Astrocyte (in vitro differentiated cells and primary cell): ENCODE measurements around the gene DCST2. TPM values are rescaled to one million over a fixed set of nuclear protein-coding genes. Genes with fewer than 3 reads are reported as not detected.
A peak's percentile ranks its signal among the peaks of the same experiment; 100 is the strongest.
"Not testable (repeated sequence)": the region's sequence is repeated elsewhere in the genome, so short reads cannot be mapped to it uniquely, and the experiment has no call there.

Experiments
- DNase-seq: peaks from one replicate; pipeline ENCODE4 v3.0.0-alpha.2; 2010; ENCODE audit warnings: low read depth
- FAIRE-seq: peaks from 2 replicates; lab custom pipeline; 2011; peaks lifted over from hg19 to GRCh38; lab: Jason Lieb, UNC
- H2AFZ ChIP-seq: 2 replicates; pipeline ENCODE4 v1.6.0; 2012; ENCODE audit warnings: low read depth, low read length, inconsistent platforms
- H3K27ac ChIP-seq: 2 replicates; pipeline ENCODE4 v1.5.1; 2011; ENCODE audit warnings: low read depth, low read length, inconsistent platforms
- H3K27me3 ChIP-seq: 2 replicates; pipeline ENCODE4 v1.6.0; 2011; ENCODE audit warnings: low read length, inconsistent platforms; ENCODE audit not compliant: insufficient read depth
- H3K36me3 ChIP-seq: 2 replicates; pipeline ENCODE4 v1.5.1; 2011; ENCODE audit warnings: low read length, inconsistent platforms; ENCODE audit not compliant: insufficient read depth
- H3K4me1 ChIP-seq: 2 replicates; pipeline ENCODE4 v1.5.1; 2011; ENCODE audit warnings: low read length, inconsistent platforms; ENCODE audit not compliant: insufficient read depth
- H3K4me2 ChIP-seq: 2 replicates; pipeline ENCODE4 v1.6.0; 2012; ENCODE audit warnings: low read length, inconsistent platforms
- H3K4me3 ChIP-seq: 2 replicates; pipeline ENCODE4 v1.5.1; 2011; ENCODE audit warnings: low read depth, mild to moderate bottlenecking, low read length, inconsistent platforms; ENCODE audit not compliant: insufficient read depth
- H3K79me2 ChIP-seq: 2 replicates; pipeline ENCODE4 v1.6.0; 2012; ENCODE audit warnings: mild to moderate bottlenecking, low read length, inconsistent platforms; ENCODE audit not compliant: insufficient read depth
- H3K9ac ChIP-seq: 2 replicates; pipeline ENCODE4 v1.6.0; 2012; ENCODE audit warnings: mild to moderate bottlenecking, low read length, inconsistent platforms
- H3K9me3 ChIP-seq: 2 replicates; pipeline ENCODE4 v1.5.1; 2012; ENCODE audit warnings: low read depth, mild to moderate bottlenecking, low read length, inconsistent platforms; ENCODE audit not compliant: insufficient read depth
- H4K20me1 ChIP-seq: 2 replicates; pipeline ENCODE4 v1.6.0; 2012; ENCODE audit warnings: low read length, inconsistent platforms; ENCODE audit not compliant: insufficient read depth
- H3K27ac Mint-ChIP-seq: one replicate; pipeline ENCODE4 v1.8.0; 2021; ENCODE audit warnings: mild to moderate bottlenecking, mixed read lengths; ENCODE audit not compliant: unreplicated experiment
- H3K27me3 Mint-ChIP-seq: one replicate; pipeline ENCODE4 v1.8.0; 2021; ENCODE audit warnings: low read depth, mixed read lengths; ENCODE audit not compliant: unreplicated experiment
- H3K36me3 Mint-ChIP-seq: one replicate; pipeline ENCODE4 v1.8.0; 2021; ENCODE audit warnings: low read depth, mixed read lengths; ENCODE audit not compliant: unreplicated experiment
- H3K4me1 Mint-ChIP-seq: one replicate; pipeline ENCODE4 v1.8.0; 2021; ENCODE audit warnings: low read depth, mixed read lengths; ENCODE audit not compliant: unreplicated experiment
- H3K4me3 Mint-ChIP-seq: one replicate; pipeline ENCODE4 v1.8.0; 2021; ENCODE audit warnings: mild to moderate bottlenecking, moderate library complexity, mixed read lengths; ENCODE audit not compliant: unreplicated experiment
- H3K9me3 Mint-ChIP-seq: one replicate; pipeline ENCODE4 v1.8.0; 2021; ENCODE audit warnings: mild to moderate bottlenecking, mixed read lengths; ENCODE audit not compliant: unreplicated experiment
- EZH2 ChIP-seq: IDR thresholded peaks from 2 replicates; pipeline ENCODE4 v1.6.1; 2012; ENCODE audit warnings: mild to moderate bottlenecking, low read length, inconsistent platforms; ENCODE audit not compliant: insufficient read depth
- total RNA-seq: library from RNA; stranded (reverse); gene quantifications from 2 replicates; pipeline ENCODE4 v1.2.1, GENCODE V29; 2021
- TF ChIP-seq, protein P1 (sequence below): IDR thresholded peaks from 2 replicates; pipeline ENCODE4 v1.5.1; 2011; ENCODE audit warnings: low read depth, mild to moderate bottlenecking, inconsistent platforms, low read length, moderate library complexity; ENCODE audit not compliant: insufficient read depth

DCST2 gene
- total RNA-seq, 1 donor from 2014 or later, result 0.34 TPM

DNA sequence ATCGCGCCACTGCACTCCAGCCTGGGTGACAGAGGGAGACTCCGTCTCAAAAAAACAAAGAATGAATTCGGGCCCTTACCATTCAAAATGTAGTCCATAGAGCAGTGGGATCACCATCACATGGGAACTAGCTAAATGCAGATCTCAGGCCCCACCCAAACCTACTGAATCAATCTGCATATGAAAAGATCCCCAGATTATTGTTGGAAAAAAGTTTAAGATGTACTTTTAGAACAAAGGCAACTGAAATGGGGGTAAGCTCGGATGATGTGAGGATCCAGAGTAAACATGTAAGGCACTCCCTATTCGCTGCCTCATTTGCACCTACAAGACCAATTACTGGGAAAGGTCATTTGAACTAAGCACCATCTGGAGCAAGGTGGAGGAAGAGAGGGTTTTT lies 51.2 kb downstream of the DCST2 start:
- H3K9me3 ChIP-seq, result no peaks in the 10 kb centered on the region
- H3K27me3 ChIP-seq, result no peaks in the 10 kb centered on the region
- H3K4me2 ChIP-seq, result peak overlapping the region; percentile 97
- Mint-ChIP-seq H3K27me3 (no peaks in the 10 kb centered on the region), H3K4me1 (peaks cover 5% of the 10 kb centered on the region), H3K9me3 (no peaks in the 10 kb centered on the region), H3K4me3 (no peak overlapping the region), H3K36me3 (peaks cover 2% of the 10 kb centered on the region), H3K27ac (no peak overlapping the region)
- no peak for FAIRE-seq
- peaks cover 10% of the 10 kb centered on the region for H3K36me3 ChIP-seq
- peak overlapping the region; percentile 64 for H3K9ac ChIP-seq
- H3K4me3 ChIP-seq, result peak overlapping the region; percentile 99
- H2AFZ ChIP-seq, result peak overlapping the region; percentile 71
- no peak for DNase-seq
- peaks cover 49% of the 10 kb centered on the region for H3K79me2 ChIP-seq
- TF ChIP-seq EZH2, result no peak
- TF ChIP-seq, protein P1, sequence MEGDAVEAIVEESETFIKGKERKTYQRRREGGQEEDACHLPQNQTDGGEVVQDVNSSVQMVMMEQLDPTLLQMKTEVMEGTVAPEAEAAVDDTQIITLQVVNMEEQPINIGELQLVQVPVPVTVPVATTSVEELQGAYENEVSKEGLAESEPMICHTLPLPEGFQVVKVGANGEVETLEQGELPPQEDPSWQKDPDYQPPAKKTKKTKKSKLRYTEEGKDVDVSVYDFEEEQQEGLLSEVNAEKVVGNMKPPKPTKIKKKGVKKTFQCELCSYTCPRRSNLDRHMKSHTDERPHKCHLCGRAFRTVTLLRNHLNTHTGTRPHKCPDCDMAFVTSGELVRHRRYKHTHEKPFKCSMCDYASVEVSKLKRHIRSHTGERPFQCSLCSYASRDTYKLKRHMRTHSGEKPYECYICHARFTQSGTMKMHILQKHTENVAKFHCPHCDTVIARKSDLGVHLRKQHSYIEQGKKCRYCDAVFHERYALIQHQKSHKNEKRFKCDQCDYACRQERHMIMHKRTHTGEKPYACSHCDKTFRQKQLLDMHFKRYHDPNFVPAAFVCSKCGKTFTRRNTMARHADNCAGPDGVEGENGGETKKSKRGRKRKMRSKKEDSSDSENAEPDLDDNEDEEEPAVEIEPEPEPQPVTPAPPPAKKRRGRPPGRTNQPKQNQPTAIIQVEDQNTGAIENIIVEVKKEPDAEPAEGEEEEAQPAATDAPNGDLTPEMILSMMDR, result no peak
- H3K27ac ChIP-seq, result peak overlapping the region; percentile 0
- no peaks in the 10 kb centered on the region for H4K20me1 ChIP-seq
- H3K4me1 ChIP-seq, result peaks cover 14% of the 10 kb centered on the region

DNA sequence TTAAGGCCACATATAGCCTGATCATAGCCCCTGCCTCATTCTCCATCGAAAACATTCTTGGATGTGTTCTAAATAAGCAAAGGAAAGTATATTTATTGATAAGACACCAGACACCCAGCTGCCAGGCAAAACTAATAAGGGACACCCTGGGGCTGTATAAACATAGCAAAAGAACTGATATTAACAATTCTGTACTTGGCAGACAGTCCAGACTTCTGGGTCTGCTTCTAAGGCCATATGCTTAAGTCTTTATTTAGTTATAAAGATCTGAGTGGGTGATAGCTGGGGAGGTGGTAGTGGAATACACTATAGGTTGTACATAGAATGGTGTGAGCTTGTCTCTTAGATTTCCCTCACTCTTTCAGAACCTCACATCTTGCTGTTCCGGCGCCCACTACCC lies 55.2 kb downstream of the DCST2 start:
- peaks cover 46% of the 10 kb centered on the region for H3K79me2 ChIP-seq
- H3K27me3 Mint-ChIP-seq, result no peaks in the 10 kb centered on the region
- H3K36me3 ChIP-seq, result peaks cover 6% of the 10 kb centered on the region
- no peak overlapping the region for H3K4me3 Mint-ChIP-seq
- H3K4me2 ChIP-seq, result no peak overlapping the region
- H3K9me3 ChIP-seq, result no peaks in the 10 kb centered on the region
- no peaks in the 10 kb centered on the region for H3K4me1 Mint-ChIP-seq
- no peak overlapping the region for H3K27ac ChIP-seq
- H3K9ac ChIP-seq, result no peak overlapping the region
- peaks cover 13% of the 10 kb centered on the region for H3K4me1 ChIP-seq
- TF ChIP-seq EZH2, result no peak
- TF ChIP-seq, protein P1, result no peak
- FAIRE-seq, result no peak
- no peaks in the 10 kb centered on the region for H3K27me3 ChIP-seq
- no peak overlapping the region for H2AFZ ChIP-seq
- H3K4me3 ChIP-seq, result no peak overlapping the region
- H3K36me3 Mint-ChIP-seq, result peaks cover 2% of the 10 kb centered on the region
- no peaks in the 10 kb centered on the region for H3K9me3 Mint-ChIP-seq
- DNase-seq, result no peak
- no peaks in the 10 kb centered on the region for H4K20me1 ChIP-seq
- no peak overlapping the region for H3K27ac Mint-ChIP-seq

DNA sequence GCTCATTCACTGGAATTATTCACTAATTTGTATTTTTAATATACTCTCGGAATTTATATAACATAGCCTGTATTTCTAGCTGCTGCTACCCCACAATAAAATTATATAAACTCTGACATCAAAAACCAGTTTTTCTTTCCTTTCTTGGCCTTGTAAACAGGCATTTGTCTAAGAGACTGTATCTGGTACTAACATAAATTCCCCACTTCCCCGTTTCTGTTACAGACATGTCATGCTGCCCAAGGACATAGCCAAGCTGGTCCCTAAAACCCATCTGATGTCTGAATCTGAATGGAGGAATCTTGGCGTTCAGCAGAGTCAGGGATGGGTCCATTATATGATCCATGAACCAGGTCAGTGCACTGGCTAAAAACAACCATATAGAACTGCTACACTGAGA lies 55.8 kb downstream of the DCST2 start:
- H3K4me3 Mint-ChIP-seq, H3K27me3 Mint-ChIP-seq, FAIRE-seq, H3K4me2 ChIP-seq, H3K27me3 ChIP-seq, H3K9me3 Mint-ChIP-seq, H3K27ac Mint-ChIP-seq, H3K9ac ChIP-seq, H3K4me3 ChIP-seq, H3K36me3 ChIP-seq, H4K20me1 ChIP-seq, H3K4me1 Mint-ChIP-seq, DNase-seq, H3K36me3 Mint-ChIP-seq, H3K27ac ChIP-seq, H3K9me3 ChIP-seq, H2AFZ ChIP-seq: not testable (repeated sequence)
- Histone ChIP-seq H3K4me1 (peaks cover 18% of the 10 kb centered on the region), H3K79me2 (peaks cover 43% of the 10 kb centered on the region)
